Astrocyte of the spinal cord (primary cell): ENCODE data around the gene PBX1.

Experiments used
- DNase-seq: peaks from one replicate; pipeline ENCODE4 v3.0.0; 2011; ENCODE audit warnings: low read depth, low spot score
- H3K4me3 ChIP-seq: 2 replicates; pipeline ENCODE4 v1.5.1; 2011; ENCODE audit warnings: low read depth, mild to moderate bottlenecking, low read length, moderate library complexity
- CTCF ChIP-seq: IDR thresholded peaks from 2 replicates; pipeline ENCODE4 v1.5.1; 2012; ENCODE audit warnings: low read depth, mild to moderate bottlenecking, low read length, inconsistent platforms
- in situ Hi-C: cut with HindIII; loops from 2 replicates; pipeline ENCODE4 v1.10.0; 2017; ENCODE audit warnings: low sequenced_read_pairs

Gene PBX1

GRCh38 chr1:164824542-164824941 is 265.6 kb downstream of the PBX1 start:
- TF ChIP-seq CTCF = no peak
- no peak for DNase-seq
- in situ Hi-C loops = no loop called here
- no peak overlapping the region for H3K4me3 ChIP-seq

- TF ChIP-seq CTCF = no peak
- in situ Hi-C loops = no loop called here
- DNase-seq = no peak
- no peak overlapping the region for H3K4me3 ChIP-seq
These were observed 271.6 kb downstream of the PBX1 start for GRCh38 chr1:164830628-164831027.

- no peak for TF ChIP-seq CTCF
- no peak overlapping the region for H3K4me3 ChIP-seq
- DNase-seq = no peak
- in situ Hi-C loops = no loop called here
These were observed 275.7 kb downstream of the PBX1 start for GRCh38 chr1:164834641-164835040.

GRCh38 chr1:164836614-164837018 is 277.6 kb downstream of the PBX1 start:
- TF ChIP-seq CTCF = no peak
- no peak overlapping the region for H3K4me3 ChIP-seq
- no peak for DNase-seq
- in situ Hi-C loops = no loop called here

- H3K4me3 ChIP-seq = no peak overlapping the region
- no peak for DNase-seq
- no peak for TF ChIP-seq CTCF
- in situ Hi-C loops = no loop called here
These were observed 279.8 kb downstream of the PBX1 start for GRCh38 chr1:164838786-164839185.

GRCh38 chr1:164840936-164841335 is 282.0 kb downstream of the PBX1 start:
- TF ChIP-seq CTCF = no peak
- DNase-seq = no peak
- no peak overlapping the region for H3K4me3 ChIP-seq
- in situ Hi-C loops = no loop called here
